NCI-H1092 treated with DMSO at 0.1 percent for 48 hours (cell line): ENCODE results near the gene FOXK2.
"Not testable (repeated sequence)": the region's sequence is repeated elsewhere in the genome, so short reads cannot be mapped to it uniquely, and the experiment has no call there.

Source experiments
- DNase-seq: peaks from one replicate; lab custom pipeline; 2025; lab: John Stamatoyannopoulos, UW

The FOXK2 gene

DNA sequence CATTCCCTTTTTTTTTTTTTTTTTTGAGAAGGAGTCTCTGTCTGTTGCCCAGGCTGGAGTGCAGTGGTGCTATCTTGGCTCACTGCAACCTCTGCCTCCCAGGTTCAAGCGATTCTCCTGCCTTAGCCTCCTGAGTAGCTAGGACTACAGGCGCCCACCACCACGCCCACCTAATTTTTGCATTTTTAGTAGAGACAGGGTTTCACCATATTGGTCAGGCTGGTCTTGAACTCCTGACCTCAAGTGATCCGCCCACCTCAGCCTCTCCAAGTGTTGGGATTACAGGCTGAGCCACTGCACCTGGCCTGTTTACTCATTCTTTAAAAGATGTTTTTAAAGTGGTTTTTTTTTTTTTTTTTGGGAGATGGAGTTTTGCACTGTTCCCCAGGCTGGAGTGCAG, 44.2 kb downstream of the FOXK2 start:
- not testable (repeated sequence) for DNase-seq

DNA sequence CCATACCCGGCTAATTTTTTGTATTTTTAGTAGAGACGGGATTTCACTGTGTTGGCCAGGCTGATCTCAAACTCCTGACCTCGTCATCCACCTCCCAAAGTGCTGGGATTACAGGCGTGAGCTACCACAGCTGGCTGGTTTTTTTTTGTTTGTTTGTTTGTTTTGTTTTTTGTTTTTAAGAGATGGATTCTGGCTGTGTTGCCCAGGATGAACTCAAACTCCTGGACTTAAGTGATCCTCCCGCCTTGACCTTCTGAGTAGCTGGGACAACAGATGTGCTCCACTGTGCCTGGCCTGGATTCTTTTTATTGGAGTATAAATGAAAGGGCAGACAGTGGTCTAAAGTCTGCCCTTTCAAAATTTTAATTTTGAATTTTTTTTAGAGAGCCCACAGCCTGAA, 44.7 kb downstream of the FOXK2 start:
- no peak for DNase-seq

DNA sequence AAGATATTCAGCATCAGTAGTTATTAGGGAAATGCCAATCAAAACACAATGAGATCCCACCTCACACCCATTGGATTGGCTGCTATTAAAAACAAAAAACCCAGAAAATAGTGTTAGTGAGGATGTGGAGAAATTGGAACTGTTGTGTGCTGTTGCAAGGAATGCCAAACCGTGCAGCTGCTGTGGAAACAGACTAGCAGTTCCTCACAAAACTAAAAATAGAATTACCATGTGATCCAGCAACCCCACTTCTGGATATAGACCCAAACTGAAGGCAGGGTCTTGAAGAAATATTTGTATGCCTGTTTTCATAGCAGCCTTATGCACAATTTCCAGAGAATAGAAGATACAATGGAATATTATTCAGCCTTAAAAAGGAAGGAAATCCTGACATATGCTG, 46.0 kb downstream of the FOXK2 start:
- DNase-seq = no peak

DNA sequence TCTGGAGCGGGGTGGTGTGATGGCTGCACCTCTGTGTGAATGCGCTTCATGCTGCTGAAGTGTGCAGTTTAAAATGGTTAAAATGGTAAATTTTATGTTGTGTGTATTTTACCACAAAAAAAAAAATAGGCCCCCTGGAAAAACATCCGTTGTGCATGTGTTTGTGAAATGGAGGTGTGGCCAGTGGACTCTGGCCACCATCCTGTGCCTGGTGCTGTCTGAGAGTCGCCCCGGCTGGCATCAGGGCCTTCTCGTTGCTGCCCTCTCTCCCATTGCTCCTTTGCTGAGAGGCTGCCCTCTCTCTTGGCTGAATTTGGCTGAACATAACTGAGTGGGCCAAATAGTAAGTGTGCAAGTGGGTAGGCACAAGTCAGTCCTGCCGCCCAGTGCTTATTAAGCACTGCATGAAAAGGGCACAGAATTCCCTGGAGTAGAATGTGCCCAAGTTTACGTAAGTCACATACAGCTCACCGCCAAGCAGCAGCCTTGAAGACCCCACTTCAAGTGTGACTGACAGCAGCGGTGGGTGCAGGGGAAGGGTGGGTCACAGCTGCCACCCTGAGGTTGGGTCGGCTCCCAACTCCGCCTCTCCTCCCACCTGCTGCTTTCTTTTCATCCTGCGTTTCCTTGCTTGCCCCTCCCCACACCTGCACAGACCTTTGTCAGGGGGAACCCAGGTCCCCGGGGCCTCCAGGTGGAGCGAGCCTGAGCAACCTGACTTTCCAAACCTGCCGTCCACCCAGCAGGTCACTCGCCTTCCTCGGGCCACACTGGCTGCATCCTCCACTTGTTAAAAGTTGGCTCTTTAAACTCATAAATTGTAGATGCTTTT, 46.8 kb downstream of the FOXK2 start:
- DNase-seq = no peak

DNA sequence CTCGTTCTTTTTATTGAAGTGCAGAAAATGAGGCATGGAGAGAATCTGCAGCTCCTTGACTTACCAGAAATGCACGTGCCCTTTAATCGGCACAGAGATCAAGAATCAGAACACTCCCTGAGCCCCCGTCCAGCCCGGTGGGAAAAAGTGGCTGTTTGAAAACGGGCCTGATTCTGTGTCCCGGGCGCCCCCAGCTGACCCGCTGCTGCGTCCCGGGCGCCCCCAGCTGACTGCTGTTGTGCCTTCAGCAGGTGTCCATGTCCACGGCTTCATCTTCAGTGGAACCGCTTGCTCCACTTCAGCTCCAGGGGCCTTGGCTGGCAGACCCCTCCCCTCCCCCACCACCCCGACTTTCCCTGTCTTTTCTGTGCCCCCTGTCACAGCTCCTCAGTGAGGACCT, 47.8 kb downstream of the FOXK2 start:
- no peak for DNase-seq

DNA sequence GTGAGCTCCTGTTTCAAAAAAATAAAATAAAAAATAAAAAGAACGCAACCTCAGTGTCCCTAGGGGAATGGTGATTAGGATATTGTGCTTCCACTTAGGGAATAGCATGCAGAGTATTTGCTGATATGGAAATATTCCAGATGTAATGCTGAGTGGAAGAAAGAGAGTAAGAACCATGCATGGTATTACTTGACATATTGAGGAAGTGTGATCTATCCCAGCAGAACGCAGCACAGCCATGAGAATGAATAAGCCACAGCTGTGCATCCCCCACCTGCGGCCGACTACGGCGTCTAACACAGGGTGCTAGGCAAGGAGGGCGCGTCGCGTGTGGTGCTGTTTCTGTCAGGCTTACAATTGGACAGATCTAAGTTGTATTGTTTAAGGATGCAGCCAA, 49.5 kb downstream of the FOXK2 start:
- DNase-seq = no peak

DNA sequence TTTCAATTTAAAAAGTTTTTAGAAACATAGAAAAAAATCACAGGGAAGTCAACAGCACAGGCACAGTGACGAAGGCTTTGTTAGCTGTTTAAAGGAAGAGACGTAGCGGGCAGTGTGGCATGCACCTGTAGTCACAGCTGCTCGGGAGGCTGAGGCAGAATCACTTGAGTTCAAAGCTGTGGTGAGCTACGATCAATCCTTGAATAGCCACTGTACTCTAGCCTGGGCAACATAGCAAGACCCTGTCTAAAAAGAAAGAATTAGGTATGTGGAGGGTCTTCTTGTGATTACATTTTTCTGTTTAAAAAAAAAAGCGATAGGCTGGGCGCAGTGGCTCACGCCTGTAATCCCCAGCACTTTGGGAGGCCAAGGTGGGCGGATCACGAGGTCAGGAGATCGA, 50.1 kb downstream of the FOXK2 start:
- DNase-seq = no peak

DNA sequence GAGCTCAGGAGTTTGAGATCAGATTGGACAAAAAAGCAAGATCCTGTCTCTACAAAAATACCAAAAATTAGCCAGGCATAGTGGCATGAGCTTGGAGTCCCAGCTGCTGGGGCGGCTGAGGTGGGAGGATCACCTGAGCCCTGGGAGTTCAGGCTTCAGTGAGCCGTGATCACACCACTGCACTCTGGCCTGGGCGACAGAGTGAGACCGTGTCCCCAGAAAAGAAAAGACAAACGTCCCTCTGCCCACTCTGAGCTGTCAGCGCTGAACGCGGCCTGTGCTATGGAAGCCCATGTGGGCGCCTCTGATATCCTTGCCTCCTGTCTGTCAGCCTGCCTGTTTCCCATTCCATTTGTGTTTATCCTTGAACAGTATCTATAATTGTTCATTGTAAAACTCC, 50.7 kb downstream of the FOXK2 start:
- no peak for DNase-seq

DNA sequence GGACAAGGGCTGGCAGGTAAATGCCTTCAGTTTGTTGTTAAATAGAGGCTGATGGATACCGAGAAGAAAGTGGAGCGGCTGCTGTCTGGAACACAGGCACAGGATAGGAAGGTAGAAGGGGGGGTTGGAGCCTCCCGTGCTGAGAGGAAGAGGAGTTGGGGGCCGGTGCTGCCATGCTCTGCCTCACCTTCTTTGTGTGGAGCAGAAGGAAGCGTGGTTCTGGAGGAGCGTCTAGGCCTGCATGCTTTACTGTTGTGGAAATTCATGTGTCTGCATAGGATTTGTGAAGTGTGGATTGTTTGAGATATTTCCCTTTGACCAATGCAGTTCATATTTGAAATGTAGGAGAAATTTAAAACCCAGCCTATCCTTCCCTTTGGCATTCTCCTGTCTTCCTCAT, 52.3 kb downstream of the FOXK2 start:
- DNase-seq = no peak

DNA sequence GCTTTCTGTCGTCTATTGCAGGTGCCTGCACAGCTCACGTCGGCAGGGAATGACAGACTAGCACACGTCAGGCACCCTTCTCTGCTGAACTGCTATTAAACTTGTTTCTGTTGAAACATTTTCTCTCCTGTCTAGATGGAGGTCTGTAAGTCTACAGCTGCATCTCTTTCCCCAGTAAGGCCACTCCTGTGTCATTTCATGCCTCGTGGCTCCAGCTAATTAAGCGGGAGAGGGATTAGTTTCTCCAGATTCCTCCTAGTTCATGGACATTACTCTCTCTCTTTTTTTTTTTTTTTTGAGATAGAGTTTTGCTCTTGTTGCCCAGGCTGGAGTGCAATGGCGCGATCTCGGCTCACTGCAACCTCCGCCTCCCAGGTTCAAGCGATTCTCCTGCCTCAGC, 54.5 kb downstream of the FOXK2 start:
- no peak for DNase-seq

DNA sequence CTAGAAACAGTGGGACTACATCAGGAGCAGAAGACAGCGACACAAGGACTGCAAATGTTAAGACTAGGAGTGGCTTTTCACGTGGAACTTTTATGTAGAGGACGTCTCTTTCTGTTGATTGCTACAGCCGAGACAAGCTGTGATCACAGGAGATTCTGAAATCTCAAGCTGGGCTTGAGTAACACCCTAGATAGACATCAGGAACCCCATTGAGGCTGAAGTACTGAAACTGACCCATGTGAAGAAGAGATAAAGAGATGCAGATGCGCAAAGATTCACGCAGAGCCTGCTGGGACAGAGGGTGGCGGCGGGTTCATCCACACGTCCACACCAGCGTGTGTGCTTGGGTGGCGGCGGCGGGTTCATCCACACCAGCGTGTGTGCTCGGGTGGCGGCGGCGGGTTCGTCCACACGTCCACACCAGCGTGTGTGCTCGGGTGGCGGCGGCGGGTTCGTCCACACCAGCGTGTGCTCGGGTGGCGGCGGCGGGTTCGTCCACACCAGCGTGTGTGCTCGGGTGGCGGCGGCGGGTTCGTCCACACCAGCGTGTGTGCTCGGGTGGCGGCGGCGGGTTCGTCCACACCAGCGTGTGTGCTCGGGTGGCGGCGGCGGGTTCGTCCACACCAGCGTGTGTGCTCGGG, 56.2 kb downstream of the FOXK2 start:
- not testable (repeated sequence) for DNase-seq

DNA sequence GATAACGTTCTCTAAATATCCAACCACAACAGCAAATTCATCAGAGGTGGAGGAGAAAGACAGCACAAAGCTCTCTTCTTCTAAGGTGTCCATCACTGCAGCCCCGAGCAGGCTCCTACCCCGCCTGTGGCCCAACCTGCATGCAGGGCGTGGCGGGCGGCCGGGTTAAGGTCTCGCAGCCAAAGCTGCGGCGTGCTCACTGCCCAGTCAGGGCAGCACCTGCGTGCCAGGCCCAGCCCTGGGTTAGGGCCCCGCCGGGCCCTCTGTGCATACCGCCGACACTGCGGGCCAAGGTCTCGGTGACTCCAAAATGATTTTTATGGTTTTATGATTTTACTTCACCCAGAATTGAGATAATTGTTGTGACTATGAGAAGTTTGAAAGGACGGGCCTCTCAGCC, 57.8 kb downstream of the FOXK2 start:
- DNase-seq = no peak

DNA sequence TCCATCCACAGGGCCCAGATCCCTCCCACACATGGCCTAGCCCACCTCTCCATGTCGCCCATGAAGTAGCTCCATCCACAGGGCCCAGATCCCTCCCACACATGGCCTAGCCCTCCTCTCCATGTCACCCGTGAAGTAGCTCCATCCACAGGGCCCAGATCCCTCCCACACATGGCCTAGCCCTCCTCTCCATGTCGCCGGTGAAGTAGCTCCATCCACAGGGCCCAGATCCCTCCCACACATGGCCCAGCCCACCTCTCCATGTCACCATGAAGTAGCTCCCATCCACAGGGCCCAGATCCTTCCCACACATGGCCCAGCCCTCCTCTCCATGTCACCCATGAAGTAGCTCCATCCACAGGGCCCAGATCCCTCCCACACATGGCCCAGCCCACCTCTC, 60.4 kb downstream of the FOXK2 start:
- DNase-seq = not testable (repeated sequence)

DNA sequence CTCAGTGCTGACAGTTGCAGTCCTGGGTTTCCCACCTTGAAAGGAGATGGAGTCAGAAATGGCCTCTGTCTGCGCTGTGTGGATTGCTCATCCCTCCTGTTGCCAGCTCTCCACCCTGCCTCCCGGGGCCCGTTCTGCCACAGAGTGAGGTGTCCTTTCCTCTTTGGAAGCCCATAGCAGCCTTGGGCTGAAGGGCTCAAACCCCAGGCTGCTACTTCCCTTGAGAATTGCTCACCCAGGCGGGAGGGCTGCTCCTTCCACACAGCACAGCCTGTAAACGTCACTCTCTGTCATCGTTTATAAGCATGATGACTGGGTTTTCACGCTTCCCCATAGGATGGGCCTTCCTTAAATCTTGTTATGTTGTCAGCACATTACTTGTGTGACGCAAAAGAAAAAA, 62.7 kb downstream of the FOXK2 start:
- no peak for DNase-seq

DNA sequence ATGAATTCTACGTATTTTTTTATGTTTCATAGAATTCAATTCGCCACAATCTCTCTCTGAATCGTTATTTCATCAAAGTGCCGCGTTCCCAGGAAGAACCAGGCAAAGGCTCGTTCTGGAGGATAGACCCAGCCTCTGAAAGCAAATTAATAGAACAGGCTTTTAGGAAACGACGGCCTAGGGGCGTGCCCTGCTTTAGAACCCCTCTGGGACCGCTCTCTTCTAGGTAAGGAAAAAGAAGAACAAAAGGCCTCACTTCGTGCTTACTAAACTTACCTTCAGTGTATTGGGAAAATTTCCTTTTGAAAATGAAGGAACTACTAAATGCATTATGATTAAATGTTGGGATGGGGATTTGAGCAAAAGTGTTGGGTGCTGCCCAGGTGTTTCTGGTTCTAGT, 63.2 kb downstream of the FOXK2 start:
- DNase-seq = no peak

DNA sequence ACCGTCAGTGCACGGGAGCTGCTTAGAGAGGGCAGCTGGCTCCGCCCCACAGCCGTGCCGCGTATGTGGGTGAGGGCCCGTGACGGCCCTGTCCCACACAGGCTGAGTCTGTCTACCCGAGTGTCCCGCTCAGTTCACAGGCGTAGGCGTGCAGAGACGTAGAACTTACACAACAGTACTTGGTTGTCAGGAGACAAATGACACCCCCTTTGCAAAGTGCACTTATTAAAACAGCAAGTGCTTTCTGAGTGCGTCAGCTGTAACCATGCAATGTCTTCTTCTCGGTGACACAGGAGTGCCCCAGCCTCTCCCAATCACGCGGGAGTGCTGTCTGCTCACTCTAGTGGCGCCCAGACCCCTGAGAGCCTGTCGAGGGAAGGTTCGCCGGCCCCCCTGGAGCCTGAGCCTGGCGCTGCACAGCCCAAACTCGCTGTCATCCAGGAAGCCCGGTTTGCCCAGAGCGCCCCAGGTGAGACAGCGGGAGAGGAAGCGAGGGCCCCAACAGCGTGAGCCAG, 64.2 kb downstream of the FOXK2 start:
- DNase-seq = no peak

DNA sequence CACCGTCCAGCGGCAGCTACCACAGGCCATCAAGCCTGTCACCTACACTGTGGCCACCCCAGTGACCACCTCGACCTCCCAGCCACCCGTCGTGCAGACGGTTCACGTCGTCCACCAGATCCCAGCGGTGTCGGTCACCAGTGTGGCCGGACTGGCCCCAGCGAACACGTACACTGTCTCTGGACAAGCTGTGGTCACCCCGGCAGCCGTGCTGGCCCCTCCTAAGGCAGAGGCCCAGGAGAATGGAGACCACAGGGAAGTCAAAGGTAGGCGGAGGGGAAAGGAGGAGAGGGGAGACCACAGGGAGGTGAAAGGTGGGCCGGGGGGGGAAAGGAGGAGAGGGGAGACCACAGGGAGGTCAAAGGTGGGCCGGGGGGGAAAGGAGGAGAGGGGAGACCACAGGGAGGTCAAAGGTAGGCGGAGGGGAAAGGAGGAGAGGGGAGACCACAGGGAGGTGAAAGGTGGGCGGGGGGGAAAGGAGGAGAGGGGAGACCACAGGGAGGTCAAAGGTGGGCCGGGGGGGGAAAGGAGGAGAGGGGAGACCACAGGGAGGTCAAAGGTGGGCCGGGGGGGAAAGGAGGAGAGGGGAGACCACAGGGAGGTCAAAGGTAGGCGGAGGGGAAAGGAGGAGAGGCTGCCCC, 66.5 kb downstream of the FOXK2 start:
- DNase-seq = not testable (repeated sequence)

DNA sequence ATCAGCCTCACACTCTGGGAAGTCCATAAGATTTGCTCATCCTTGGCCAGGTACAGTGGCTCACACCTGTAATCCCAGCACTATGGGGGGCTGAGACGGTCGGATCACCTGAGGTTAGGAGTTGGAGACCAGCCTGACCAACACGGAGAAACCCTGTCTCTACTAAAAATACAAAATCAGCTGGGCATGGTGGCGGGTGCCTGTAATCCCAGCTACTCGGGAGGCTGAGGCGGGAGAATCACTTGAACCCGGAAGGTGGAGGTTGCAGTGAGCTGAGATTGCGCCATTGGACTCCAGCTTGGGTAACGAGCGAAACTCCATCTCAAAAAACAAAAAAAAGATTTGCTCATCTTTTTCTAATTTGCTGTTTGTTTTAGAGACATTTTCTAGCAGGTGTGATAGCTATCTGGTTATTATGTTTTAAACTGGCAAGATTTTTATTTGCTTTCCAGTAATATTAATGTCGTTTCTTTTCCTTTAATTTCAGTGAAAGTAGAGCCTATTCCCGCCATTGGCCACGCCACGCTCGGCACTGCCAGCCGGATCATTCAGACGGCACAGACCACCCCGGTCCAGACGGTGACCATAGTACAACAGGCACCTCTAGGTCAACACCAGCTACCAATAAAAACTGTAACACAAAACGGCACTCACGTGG, 67.2 kb downstream of the FOXK2 start:
- DNase-seq = no peak

DNA sequence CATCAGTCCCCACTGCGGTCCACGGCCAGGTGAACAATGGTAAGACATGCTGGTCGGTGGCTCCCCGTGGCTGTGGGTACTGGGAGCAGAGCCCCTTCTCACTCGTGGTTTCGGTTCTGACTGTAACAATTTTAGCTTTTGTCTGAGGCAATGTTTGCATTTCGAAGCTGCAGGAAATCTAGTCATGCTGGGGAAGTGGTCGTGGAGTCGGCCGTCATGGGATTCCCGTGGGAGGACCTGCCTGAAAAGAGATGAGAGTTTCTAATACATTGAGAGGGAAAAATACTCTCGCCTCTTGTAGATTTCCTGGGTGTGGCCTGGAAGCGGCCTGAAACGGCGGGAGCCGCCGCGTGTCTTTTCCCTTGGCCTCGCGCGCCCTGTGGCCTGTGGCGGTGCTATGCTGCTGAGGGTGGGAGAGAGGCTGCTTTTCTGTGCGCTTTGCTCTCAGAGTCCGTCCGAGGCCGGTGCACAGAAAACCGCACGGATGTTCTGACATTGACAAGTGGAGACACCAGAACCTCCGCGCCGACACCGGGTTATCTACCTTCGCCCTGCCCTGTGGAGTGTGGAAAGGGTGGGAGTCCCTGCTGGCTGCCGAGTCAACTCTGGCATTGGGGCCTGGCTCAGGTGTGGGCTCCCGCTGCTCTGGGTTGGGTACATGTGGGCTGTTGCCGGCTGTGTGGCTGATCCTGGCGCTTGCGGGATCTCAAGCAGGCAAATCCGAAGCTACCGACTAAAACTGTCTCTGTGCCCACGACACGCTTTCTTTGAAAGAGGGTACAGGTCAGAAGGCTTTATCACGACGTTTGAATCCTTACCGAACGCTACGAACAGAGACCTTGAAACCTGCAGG, 67.9 kb downstream of the FOXK2 start:
- no peak for DNase-seq

DNA sequence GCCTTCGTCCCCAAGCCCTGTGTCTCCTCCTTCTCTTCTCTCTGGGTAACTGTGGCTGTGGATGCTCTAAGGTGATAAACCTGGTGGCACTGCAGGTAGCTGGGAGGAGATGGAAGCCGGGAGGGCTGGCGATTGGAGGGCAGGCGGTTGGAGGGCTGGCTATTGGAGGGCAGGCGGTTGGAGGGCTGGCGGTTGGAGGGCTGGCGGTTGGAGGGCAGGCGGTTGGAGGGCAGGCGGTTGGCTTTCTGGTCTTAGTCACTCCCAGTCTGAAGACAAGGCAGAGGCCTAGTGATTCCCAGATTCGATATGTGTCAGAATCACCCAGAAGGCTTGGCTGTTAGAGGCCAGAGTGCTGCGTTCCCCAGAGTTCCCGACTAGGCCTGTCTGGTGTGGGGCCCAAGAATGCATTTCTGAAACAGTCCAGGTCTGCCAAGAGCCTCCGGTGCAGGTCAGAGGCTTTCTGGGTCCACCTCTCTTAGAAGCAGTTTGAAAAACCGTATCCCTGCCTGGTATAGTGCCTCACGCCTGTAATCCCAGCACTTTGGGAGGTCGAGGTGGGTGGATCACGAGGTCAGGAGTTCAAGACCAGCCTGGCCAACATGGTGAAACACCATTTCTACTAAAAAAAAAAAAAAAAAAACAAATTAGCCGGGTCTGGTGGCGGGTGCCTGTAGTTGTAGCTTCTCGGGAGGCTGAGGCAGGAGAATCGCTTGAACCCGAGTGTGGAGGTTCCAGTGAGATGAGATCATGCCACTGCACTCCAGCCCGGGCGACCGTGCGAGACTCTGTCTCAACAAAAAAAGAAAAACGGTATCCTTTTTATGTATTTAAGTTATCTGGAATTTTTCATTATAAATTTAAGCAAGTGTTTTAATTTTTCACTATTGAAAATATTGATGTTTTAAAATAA, 69.0 kb downstream of the FOXK2 start:
- DNase-seq = no peak

DNA sequence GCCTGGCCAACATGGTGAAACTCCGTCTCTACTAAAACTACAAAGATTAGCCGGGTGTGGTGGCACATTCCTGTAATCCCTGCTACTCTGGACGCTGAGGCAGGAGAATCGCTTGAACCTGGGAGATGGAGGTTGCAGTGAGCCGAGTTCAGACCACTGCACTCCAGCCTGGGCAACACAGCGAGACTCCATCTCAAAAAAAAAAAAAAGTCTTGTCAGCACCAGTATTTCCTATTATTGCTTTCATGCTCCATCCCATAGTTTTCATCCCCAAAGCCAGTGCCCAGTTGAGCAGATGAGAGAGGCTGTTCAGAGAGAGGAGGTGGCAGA, 70.3 kb downstream of the FOXK2 start:
- no peak for DNase-seq
